Measurements from ENCODE around the gene PRKCE. TPM values are rescaled to one million over a fixed set of nuclear protein-coding genes. Genes with fewer than 3 reads are reported as not detected.

The PRKCE gene
- total and polyA plus RNA-seq, 3 donors from 2014 or later = 27.4 to 35.8 (median 33.1) TPM

DNA sequence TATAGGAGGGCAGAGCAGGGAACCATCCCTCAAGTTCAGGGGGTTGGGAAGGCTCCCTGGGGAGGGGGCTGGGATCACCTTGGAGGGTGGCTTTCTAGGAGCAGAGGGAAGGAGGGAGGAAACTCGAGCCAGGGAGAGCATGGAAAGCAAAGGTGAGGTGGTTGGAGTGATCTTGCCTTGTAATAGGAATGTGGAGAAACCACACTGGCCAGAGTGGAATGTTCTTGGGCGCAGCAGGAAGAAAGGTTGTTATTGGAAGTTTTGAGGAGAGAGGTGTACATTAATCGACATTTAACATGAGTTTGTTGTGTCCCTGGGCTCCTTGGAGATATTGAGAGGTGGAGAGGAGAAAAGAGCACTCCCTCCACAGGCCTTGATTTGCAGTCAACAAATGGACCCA is 272.2 kb downstream of the PRKCE start:
- TF ChIP-seq POLR2A (IDR thresholded peaks at IDR 0.05) = no peak
- TF ChIP-seq, protein P1, sequence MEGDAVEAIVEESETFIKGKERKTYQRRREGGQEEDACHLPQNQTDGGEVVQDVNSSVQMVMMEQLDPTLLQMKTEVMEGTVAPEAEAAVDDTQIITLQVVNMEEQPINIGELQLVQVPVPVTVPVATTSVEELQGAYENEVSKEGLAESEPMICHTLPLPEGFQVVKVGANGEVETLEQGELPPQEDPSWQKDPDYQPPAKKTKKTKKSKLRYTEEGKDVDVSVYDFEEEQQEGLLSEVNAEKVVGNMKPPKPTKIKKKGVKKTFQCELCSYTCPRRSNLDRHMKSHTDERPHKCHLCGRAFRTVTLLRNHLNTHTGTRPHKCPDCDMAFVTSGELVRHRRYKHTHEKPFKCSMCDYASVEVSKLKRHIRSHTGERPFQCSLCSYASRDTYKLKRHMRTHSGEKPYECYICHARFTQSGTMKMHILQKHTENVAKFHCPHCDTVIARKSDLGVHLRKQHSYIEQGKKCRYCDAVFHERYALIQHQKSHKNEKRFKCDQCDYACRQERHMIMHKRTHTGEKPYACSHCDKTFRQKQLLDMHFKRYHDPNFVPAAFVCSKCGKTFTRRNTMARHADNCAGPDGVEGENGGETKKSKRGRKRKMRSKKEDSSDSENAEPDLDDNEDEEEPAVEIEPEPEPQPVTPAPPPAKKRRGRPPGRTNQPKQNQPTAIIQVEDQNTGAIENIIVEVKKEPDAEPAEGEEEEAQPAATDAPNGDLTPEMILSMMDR (IDR thresholded peaks at IDR 0.05) = no peak
- H3K9me3 ChIP-seq = no peaks in the 10 kb centered on the region
- no peak overlapping the region for H3K4me3 ChIP-seq
- intact Hi-C loops (cut with DNase I; ENCODE audit: low total_unique reads) = no loop called here
- WGBS, 2 donors = 96 to 97% methylated on average over 3 of the region's 3 CpGs
- H3K4me1 ChIP-seq = no peaks in the 10 kb centered on the region
- no peaks in the 10 kb centered on the region for H3K27me3 ChIP-seq
- no peaks in the 10 kb centered on the region for H3K36me3 ChIP-seq (ENCODE audit: low read depth, missing control alignments)
- no peak for DNase-seq
- H3K27ac ChIP-seq = no peak overlapping the region

DNA sequence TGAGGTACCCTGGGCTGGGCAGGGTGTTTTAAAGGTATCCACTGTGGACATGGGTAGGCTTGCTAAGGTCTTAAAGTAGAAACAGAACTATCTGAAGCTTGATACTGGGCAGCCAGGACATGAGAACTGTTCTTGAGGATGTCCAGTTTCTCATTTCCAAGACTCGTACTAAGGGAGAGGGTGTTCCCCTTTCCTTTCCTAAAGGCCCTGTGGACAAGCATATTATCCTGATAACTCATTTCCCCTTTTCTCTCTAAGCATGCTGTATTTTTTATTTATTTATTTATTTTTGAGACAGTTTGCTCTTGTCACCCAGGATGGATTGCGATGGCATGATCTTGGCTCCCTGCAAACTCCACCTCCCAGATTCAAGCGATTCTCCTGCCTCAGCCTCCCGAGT is 273.6 kb downstream of the PRKCE start:
- TF ChIP-seq, protein P1 (IDR thresholded peaks at IDR 0.05) = no peak
- no peak for TF ChIP-seq POLR2A (IDR thresholded peaks at IDR 0.05)
- DNase-seq = no peak
- intact Hi-C loops (cut with DNase I; ENCODE audit: low total_unique reads) = no loop called here
- Histone ChIP-seq H3K9me3 (no peaks in the 10 kb centered on the region), H3K27me3 (no peaks in the 10 kb centered on the region), H3K4me3 (no peak overlapping the region), H3K36me3 (ENCODE audit: low read depth, missing control alignments) (no peaks in the 10 kb centered on the region), H3K4me1 (no peaks in the 10 kb centered on the region), H3K27ac (no peak overlapping the region)
- 95 to 97% methylated on average over 4 of the region's 4 CpGs for WGBS, 2 donors

GRCh38 chr2:45925636-45926366 is 274.3 kb downstream of the PRKCE start:
- no peaks in the 10 kb centered on the region for H3K27me3 ChIP-seq
- no peaks in the 10 kb centered on the region for H3K9me3 ChIP-seq
- H3K36me3 ChIP-seq (ENCODE audit: low read depth, missing control alignments) = no peaks in the 10 kb centered on the region
- no peaks in the 10 kb centered on the region for H3K4me1 ChIP-seq
- H3K4me3 ChIP-seq = no peak overlapping the region
- intact Hi-C loops (cut with DNase I; ENCODE audit: low total_unique reads) = no loop called here
- DNase-seq = no peak
- no peak overlapping the region for H3K27ac ChIP-seq
- WGBS, 2 donors = 91 to 94% methylated on average over 8 of the region's 8 CpGs
- TF ChIP-seq POLR2A (IDR thresholded peaks at IDR 0.05) = no peak
- TF ChIP-seq, protein P1 (IDR thresholded peaks at IDR 0.05) = no peak

- TF ChIP-seq, protein P1 (IDR thresholded peaks at IDR 0.05) = no peak
- TF ChIP-seq POLR2A (IDR thresholded peaks at IDR 0.05) = no peak
- intact Hi-C loops (cut with DNase I; ENCODE audit: low total_unique reads) = no loop called here
- H3K9me3 ChIP-seq = no peaks in the 10 kb centered on the region
- H3K4me3 ChIP-seq = no peak overlapping the region
- H3K36me3 ChIP-seq (ENCODE audit: low read depth, missing control alignments) = no peaks in the 10 kb centered on the region
- no peak for DNase-seq
- no peak overlapping the region for H3K27ac ChIP-seq
- 77 to 83% methylated on average over 10 of the region's 10 CpGs for WGBS, 2 donors
- H3K27me3 ChIP-seq = no peaks in the 10 kb centered on the region
- H3K4me1 ChIP-seq = no peaks in the 10 kb centered on the region
Measured at GRCh38 chr2:45928946-45929345, 277.5 kb downstream of the PRKCE start.
